ENCODE measurements around the gene ERN1.

DNA sequence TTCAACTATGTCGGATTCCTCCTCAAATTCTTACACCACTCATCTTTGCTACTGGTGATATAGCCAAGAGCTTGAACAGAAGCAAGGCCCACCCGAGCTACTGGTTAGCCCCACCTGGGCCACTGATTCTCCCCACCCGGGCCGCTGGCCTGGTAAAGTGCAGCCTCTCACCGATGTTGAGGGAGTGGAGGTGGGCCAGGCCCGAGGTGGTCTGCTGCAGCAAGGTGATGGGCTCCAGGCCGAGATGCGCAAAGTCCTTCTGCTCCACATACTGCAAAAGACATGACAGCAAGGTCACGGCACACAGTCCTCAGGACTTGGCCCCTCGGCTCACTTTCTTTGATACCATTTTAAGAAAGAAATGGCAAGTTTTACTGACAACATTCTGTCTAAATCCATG is 76.8 kb downstream of the ERN1 start:
- TF ChIP-seq, protein P1, sequence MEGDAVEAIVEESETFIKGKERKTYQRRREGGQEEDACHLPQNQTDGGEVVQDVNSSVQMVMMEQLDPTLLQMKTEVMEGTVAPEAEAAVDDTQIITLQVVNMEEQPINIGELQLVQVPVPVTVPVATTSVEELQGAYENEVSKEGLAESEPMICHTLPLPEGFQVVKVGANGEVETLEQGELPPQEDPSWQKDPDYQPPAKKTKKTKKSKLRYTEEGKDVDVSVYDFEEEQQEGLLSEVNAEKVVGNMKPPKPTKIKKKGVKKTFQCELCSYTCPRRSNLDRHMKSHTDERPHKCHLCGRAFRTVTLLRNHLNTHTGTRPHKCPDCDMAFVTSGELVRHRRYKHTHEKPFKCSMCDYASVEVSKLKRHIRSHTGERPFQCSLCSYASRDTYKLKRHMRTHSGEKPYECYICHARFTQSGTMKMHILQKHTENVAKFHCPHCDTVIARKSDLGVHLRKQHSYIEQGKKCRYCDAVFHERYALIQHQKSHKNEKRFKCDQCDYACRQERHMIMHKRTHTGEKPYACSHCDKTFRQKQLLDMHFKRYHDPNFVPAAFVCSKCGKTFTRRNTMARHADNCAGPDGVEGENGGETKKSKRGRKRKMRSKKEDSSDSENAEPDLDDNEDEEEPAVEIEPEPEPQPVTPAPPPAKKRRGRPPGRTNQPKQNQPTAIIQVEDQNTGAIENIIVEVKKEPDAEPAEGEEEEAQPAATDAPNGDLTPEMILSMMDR (conservative IDR thresholded peaks at IDR 0.05): no peak
- TF ChIP-seq ZFX (IDR thresholded peaks at IDR 0.05): no peak
